T47D (cell line): Measurements from ENCODE around the gene CYP26C1.

ENCODE experiments used
- DNase-seq, 2 experiments: peaks; one replicate each; pipeline versions ENCODE4 v3.0.0 to v3.0.0-alpha.2; 2011 to 2012; ENCODE audit warnings: low read depth in 1 of 2, low spot score in 1 of 2
- JUND ChIP-seq: IDR thresholded peaks from 2 replicates; pipeline ENCODE4 v1.6.1; 2012; ENCODE audit warnings: low read depth
- in situ Hi-C: cut with HindIII; loops from 2 replicates; pipeline ENCODE4 v1.10.0; 2016; ENCODE audit warnings: low sequenced_read_pairs, low pct_unique_long_range_greater_than_20kb

CYP26C1 gene

DNA sequence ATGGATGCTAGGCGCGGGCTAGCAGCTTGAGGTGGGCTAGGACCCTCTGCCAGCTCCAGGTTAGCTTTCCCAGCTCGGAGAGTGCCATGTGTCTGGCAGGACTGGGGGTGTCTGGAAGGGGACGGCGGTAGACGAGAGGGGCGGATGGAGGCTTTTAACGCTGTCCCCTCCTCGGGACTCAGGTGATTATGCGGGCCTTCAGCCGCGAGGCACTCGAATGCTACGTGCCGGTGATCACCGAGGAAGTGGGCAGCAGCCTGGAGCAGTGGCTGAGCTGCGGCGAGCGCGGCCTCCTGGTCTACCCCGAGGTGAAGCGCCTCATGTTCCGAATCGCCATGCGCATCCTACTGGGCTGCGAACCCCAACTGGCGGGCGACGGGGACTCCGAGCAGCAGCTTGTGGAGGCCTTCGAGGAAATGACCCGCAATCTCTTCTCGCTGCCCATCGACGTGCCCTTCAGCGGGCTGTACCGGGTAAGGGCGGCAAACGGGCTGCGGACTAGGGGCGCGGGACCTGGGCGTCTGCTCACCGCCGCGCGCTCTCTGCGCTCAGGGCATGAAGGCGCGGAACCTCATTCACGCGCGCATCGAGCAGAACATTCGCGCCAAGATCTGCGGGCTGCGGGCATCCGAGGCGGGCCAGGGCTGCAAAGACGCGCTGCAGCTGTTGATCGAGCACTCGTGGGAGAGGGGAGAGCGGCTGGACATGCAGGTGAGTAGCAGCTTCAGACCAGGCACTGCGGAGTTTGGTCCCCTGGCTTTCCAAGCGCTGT is 14.2 kb downstream of the CYP26C1 start:
- in situ Hi-C loops, result no loop called here

GRCh38 chr10:93075369-93076221 is 15.0 kb downstream of the CYP26C1 start:
- in situ Hi-C loops, result no loop called here
- no peak for DNase-seq
- no peak for TF ChIP-seq JUND

More for the DNA sequence above, 14.2 kb downstream of the CYP26C1 start:
- no peak for DNase-seq
- no peak for TF ChIP-seq JUND

DNA sequence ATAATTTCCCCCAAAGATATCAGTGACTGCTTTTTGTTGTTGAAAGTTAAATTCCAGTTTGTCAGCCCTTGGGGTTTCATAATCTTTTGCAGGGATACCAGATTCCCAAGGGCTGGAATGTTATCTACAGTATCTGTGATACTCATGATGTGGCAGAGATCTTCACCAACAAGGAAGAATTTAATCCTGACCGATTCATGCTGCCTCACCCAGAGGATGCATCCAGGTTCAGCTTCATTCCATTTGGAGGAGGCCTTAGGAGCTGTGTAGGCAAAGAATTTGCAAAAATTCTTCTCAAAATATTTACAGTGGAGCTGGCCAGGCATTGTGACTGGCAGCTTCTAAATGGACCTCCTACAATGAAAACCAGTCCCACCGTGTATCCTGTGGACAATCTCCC is 16.3 kb downstream of the CYP26C1 start:
- no peak for TF ChIP-seq JUND
- in situ Hi-C loops, result no loop called here
- DNase-seq, result no peak

GRCh38 chr10:93077860-93078337 is 17.3 kb downstream of the CYP26C1 start:
- DNase-seq, result no peak
- in situ Hi-C loops, result no loop called here
- no peak for TF ChIP-seq JUND

DNA sequence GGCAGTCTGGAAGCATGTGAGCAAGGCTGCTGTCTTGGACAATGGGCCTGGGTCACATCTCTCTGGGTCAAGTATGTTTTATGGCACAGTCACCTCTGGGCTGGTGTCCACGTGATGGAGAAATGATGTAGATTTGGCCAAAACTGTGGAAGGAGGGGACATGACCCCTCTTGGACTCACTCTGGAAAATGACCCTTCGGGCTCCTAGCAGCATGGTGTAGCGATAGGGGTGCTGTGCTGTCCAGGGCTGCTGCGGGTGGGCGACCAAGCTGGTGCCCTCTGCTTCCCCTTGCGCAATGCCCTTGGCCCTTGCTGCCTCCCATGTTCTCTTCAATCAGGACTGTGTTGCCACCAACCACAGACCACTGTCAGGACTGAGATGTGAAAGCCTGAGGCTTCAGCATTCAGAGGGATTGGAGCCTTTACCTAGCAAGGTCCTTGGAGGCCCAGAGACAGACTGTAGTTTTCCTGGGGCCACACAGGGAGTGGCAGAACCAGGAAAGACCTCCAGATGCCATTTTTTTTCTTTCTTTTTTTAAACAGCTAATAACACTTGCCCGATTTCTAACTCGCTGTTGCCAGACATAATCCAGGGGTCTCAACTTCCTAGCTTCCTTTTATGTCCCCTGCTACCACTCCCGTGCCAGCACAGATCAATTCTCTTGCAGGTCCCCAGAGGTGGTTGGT is 19.2 kb downstream of the CYP26C1 start:
- TF ChIP-seq JUND, result no peak
- no peak for DNase-seq
- in situ Hi-C loops, result no loop called here

DNA sequence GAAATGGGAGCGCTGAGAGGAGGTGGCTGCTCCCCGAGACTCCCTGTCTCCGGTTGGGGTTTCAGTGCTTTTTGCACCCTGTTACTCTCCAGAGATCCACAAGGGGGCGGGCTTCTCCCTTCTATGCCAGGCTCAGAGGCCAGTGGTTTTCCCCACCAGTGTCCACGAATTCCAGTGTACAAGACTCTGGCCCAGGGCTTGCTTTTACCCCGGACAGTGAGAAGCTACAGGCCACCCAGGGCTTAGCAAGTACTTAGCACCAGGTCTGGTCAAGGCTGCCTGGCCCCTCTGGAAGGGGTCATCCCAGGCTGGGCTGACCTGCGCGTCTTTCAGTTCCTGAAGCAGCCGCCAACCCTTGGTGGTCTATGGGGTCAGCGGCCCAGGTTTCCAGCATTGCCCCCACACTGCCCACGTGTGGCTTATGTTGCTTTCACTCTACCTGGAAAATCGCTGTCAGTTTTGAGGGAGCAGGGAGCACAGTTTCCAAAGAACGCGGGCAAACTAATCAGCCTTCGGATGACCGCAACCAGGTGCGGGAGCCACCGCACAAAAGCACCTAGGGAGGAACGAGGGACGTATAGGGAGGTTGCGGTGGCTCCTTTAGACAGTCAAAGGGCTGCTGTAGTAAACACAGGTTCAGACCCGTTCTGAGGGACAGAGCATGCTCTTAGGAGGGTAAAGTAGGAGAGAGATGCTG is 19.9 kb downstream of the CYP26C1 start:
- in situ Hi-C loops, result no loop called here
- DNase-seq, result peak; percentile 74 to 88
- TF ChIP-seq JUND, result no peak

DNA sequence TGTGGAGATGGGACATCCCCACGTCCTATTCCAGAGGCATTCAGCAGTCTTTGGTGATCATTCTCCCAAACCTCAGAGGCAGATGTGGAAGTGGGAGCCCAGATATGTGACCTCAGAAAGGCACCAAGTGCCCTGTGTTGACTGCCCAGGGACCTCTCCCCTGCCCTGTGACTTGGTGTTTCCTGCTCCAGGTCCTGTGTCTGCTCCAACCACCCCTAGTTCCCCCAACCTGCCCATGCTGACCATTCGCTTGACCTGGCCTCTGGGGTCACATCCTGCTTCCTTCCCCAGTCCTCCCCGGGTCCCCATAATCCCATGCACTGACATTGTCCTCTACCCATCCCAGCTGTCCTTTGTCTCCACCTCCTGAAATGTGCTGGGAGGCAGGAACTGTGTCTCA is 20.7 kb downstream of the CYP26C1 start:
- no peak for TF ChIP-seq JUND
- in situ Hi-C loops, result no loop called here
- no peak for DNase-seq

GRCh38 chr10:93081834-93082233 is 21.2 kb downstream of the CYP26C1 start:
- in situ Hi-C loops, result no loop called here
- TF ChIP-seq JUND, result no peak
- no peak for DNase-seq

DNA sequence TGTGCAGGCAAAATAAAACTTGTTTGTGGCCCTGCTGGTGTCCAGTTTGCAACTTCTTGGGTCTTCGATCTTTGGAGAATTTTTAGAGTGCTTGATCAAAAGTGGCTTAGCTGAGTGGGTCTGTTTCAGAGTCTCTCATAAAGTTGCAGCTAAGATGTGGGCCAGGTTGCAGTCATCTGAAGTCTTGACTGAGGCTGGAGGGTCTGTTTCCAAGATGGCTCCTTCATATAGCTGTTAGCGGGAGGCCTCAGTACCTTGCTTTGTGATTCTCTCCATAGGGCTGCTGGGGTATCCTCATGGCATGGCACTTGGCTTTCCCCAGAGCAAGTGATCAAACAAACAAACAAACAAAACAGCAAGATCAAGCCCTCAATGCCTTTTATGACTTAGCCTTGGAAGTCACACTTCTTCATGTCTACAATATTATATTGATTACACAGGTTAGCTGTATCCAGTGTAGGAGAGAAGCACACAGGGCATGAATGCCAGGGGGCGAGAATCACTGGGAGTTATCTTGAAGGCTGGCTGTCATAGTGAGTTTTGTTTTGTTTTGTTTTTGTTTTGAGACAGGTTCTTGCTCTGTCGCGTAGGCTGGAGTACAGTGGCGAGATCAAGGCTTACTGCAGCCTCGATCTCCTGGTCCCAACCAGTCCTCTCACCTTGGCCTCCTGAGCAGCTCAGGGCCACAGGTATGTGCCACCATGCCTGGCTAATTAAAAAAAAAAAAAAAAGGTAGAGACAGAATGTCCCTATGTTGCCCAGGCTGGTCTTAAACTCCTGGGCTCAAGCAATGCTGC is 23.3 kb downstream of the CYP26C1 start:
- in situ Hi-C loops, result no loop called here
- DNase-seq, result no peak
- TF ChIP-seq JUND, result no peak

- no peak for DNase-seq
- in situ Hi-C loops, result no loop called here
- TF ChIP-seq JUND, result no peak
Observed at GRCh38 chr10:93085272-93085859, 24.8 kb downstream of the CYP26C1 start.

GRCh38 chr10:93086289-93086688 is 25.7 kb downstream of the CYP26C1 start:
- TF ChIP-seq JUND, result no peak
- in situ Hi-C loops, result no loop called here
- DNase-seq, result no peak
